Fibroblast of upper back skin (primary cell): ENCODE data around the gene FAM174B.
A peak's percentile ranks its signal among the peaks of the same experiment; 100 is the strongest.

Experiments
- DNase-seq: peaks from one replicate; pipeline ENCODE4 v3.0.0-alpha.2; 2013

Gene FAM174B

GRCh38 chr15:92655178-92655995 lies at the start of gene FAM174B:
Gene FAM174B (minus strand): TSS chr15:92655775.
- peak; percentile 26 for DNase-seq

GRCh38 chr15:92696096-92696495 lies 40.5 kb upstream of the FAM174B start:
- no peak for DNase-seq

GRCh38 chr15:92693691-92694331 lies 38.2 kb upstream of the FAM174B start:
- DNase-seq = peak; percentile 21

GRCh38 chr15:92690395-92690794 lies 34.8 kb upstream of the FAM174B start:
- no peak for DNase-seq

GRCh38 chr15:92687746-92688145 lies 32.2 kb upstream of the FAM174B start:
- DNase-seq = no peak

GRCh38 chr15:92687195-92687602 lies 31.6 kb upstream of the FAM174B start:
- DNase-seq = no peak

GRCh38 chr15:92683511-92683834 lies 27.9 kb upstream of the FAM174B start:
- peak; percentile 13 for DNase-seq

GRCh38 chr15:92682741-92683510 lies 27.4 kb upstream of the FAM174B start:
- peak; percentile 59 for DNase-seq

- peak; percentile 93 for DNase-seq
Measured at GRCh38 chr15:92681141-92681631, 25.6 kb upstream of the FAM174B start.

- DNase-seq = no peak
Measured at GRCh38 chr15:92677999-92678398, 22.4 kb upstream of the FAM174B start.

GRCh38 chr15:92676561-92676960 lies 21.0 kb upstream of the FAM174B start:
- DNase-seq = no peak

- no peak for DNase-seq
Measured at GRCh38 chr15:92675485-92675884, 19.9 kb upstream of the FAM174B start.

- no peak for DNase-seq
Measured at GRCh38 chr15:92674347-92674746, 18.8 kb upstream of the FAM174B start.

- no peak for DNase-seq
Measured at GRCh38 chr15:92672102-92672501, 16.5 kb upstream of the FAM174B start.

GRCh38 chr15:92671406-92671805 lies 15.8 kb upstream of the FAM174B start:
- DNase-seq = no peak

- DNase-seq = no peak
Measured at GRCh38 chr15:92670621-92671020, 15.0 kb upstream of the FAM174B start.

- DNase-seq = no peak
Measured at GRCh38 chr15:92669432-92669831, 13.9 kb upstream of the FAM174B start.

GRCh38 chr15:92668620-92669019 lies 13.0 kb upstream of the FAM174B start:
- no peak for DNase-seq

GRCh38 chr15:92667970-92668485 lies 12.5 kb upstream of the FAM174B start:
- no peak for DNase-seq

GRCh38 chr15:92667287-92667904 lies 11.8 kb upstream of the FAM174B start:
- no peak for DNase-seq

- no peak for DNase-seq
Measured at GRCh38 chr15:92666780-92667179, 11.2 kb upstream of the FAM174B start.

- peak; percentile 14 for DNase-seq
Measured at GRCh38 chr15:92665100-92665555, 9.6 kb upstream of the FAM174B start.
